ENCODE measurements around the gene TNFSF12.

DNA sequence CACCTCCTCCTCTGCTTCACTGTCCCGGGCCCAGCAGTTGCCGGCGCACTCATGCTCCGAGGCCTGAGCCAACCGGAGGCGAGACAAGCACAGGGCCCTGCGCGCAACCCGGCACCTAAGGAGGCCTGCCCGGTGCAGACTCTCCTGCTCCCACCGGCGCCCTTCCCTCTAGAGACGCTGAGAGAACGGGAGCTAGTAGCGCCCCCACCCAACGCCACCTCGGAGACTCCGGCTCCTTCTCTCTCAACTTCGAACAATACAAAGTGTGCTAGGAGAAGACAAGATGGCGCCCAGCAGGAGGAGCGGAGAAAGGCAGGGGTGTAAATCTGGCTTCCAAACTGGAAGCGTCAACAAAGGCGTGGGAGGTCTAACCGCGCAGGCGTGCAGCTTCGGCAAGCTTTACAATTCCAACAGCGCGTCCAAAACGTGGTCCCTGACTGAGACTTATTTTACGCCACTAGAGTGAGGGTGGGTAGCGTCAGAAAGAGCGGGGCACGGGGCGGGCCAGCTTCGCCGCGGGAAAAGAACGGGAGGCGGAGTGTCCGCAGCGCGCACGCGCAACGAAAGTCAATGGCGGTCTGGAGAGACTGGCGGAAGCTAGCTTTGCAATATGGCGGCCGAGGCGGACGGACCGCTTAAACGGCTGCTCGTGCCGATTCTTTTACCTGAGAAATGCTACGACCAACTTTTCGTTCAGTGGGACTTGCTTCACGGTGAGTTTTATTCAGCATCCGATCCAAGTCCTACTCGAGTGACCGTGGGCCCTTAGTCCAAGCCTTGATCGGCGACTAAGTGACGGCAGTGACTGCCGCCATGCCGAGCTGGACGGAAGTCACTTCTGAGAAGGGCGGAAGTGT lies 34.6 kb downstream of the TNFSF12 start, which contains the start of gene MPDU1:
- TF ChIP-seq, protein P1, sequence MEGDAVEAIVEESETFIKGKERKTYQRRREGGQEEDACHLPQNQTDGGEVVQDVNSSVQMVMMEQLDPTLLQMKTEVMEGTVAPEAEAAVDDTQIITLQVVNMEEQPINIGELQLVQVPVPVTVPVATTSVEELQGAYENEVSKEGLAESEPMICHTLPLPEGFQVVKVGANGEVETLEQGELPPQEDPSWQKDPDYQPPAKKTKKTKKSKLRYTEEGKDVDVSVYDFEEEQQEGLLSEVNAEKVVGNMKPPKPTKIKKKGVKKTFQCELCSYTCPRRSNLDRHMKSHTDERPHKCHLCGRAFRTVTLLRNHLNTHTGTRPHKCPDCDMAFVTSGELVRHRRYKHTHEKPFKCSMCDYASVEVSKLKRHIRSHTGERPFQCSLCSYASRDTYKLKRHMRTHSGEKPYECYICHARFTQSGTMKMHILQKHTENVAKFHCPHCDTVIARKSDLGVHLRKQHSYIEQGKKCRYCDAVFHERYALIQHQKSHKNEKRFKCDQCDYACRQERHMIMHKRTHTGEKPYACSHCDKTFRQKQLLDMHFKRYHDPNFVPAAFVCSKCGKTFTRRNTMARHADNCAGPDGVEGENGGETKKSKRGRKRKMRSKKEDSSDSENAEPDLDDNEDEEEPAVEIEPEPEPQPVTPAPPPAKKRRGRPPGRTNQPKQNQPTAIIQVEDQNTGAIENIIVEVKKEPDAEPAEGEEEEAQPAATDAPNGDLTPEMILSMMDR (IDR thresholded peaks at IDR 0.05) = no peak
- no peak for TF ChIP-seq POLR2A (IDR thresholded peaks at IDR 0.05)

Data from lower leg skin (tissue), 3 donors.